ENCODE data around the gene TSGA10IP.

The TSGA10IP gene

GRCh38 chr11:65931773-65932557 is 13.3 kb upstream of the TSGA10IP start:
- Histone ChIP-seq H3K27me3 (replicated peaks in 2 of 5; ENCODE audit: control insufficient read depth in 4 of 5, insufficient read depth in 5 of 5, low read length in 4 of 5) (no peaks in the 10 kb centered on the region), H3K9me3 (ENCODE audit: control extremely low read depth in 1 of 5, control insufficient read depth in 4 of 5, insufficient read depth in 2 of 5, low read depth in 1 of 5, low read length in 4 of 5) (no peaks in the 10 kb centered on the region), H3K4me1 (ENCODE audit: control extremely low read depth in 1 of 4, control insufficient read depth in 4 of 4, insufficient read depth in 4 of 4, low read length in 3 of 4) (peaks cover 7 to 40% (median 38%) of the 10 kb centered on the region in 4 experiments), H3K36me3 (ENCODE audit: control insufficient read depth in 4 of 4, insufficient read depth in 4 of 4, low read length in 3 of 4) (no peaks in the 10 kb centered on the region), H3K4me3 (ENCODE audit: control insufficient read depth in 1 of 7, extremely low read depth in 1 of 7, insufficient read depth in 4 of 7, low read depth in 2 of 7, low read length in 6 of 7) (no peak overlapping the region), H3K27ac (ENCODE audit: insufficient read depth in 1 of 2, low read depth in 1 of 2, low read length in 2 of 2, poor library complexity in 1 of 2, severe bottlenecking in 2 of 2) (no peak overlapping the region)
- ChIA-PET CTCF (interaction anchor here (0.8 to 3.6 kb wide), 8 partner anchors 10 to 43 kb away, joined by 3 to 34 read pairs (median 4); partner anchors contain the start of genes C11orf68, CCDC85B and FIBP), POLR2A (interaction anchor here (0.7 to 1.6 kb wide), 3 partner anchors 29 to 43 kb away, joined by 3 to 5 read pairs (median 4); no protein-coding TSS in a partner anchor)
- WGBS (ENCODE audit: insufficient coverage), result 81% methylated on average over 11 of the region's 13 CpGs
- DNase-seq, result peak in 2 of 3 donors; percentile 43 to 47

DNA sequence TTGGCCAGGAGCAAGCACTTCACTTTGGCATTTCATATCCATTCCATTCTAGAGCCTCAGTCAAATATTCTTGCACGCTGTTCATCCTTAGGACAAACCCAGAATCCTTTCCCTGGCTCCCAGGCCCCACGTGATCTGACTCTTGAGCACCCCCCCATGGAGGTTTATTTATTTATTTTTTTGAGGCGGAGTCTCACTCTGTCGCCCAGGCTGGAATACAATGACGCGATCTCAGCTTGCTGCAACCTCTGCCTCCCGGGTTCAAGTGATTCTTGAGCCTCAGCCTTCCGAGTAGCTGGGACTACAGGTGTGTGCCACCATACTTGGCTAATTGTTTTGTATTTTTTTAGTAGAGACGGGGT is 12.7 kb upstream of the TSGA10IP start:
- ChIA-PET CTCF (interaction anchor here (1.3 to 3.6 kb wide), 5 partner anchors 11 to 44 kb away, joined by 3 to 34 read pairs (median 5); partner anchors contain the start of genes C11orf68, CCDC85B and FIBP), POLR2A (interaction anchor here (0.7 to 1.6 kb wide), 3 partner anchors 30 to 44 kb away, joined by 3 to 5 read pairs (median 4); no protein-coding TSS in a partner anchor)
- no peak overlapping the region for H3K27ac ChIP-seq (ENCODE audit: insufficient read depth in 1 of 2, low read depth in 1 of 2, low read length in 2 of 2, poor library complexity in 1 of 2, severe bottlenecking in 2 of 2)
- 68% methylated on average over 8 of the region's 9 CpGs for WGBS (ENCODE audit: insufficient coverage)
- no peaks in the 10 kb centered on the region for H3K36me3 ChIP-seq (ENCODE audit: control insufficient read depth in 4 of 4, insufficient read depth in 4 of 4, low read length in 3 of 4)
- no peaks in the 10 kb centered on the region for H3K9me3 ChIP-seq (ENCODE audit: control extremely low read depth in 1 of 5, control insufficient read depth in 4 of 5, insufficient read depth in 2 of 5, low read depth in 1 of 5, low read length in 4 of 5)
- H3K27me3 ChIP-seq (replicated peaks in 2 of 5; ENCODE audit: control insufficient read depth in 4 of 5, insufficient read depth in 5 of 5, low read length in 4 of 5), result no peaks in the 10 kb centered on the region
- H3K4me3 ChIP-seq (ENCODE audit: control insufficient read depth in 1 of 7, extremely low read depth in 1 of 7, insufficient read depth in 4 of 7, low read depth in 2 of 7, low read length in 6 of 7), result no peak overlapping the region
- DNase-seq, result no peak
- H3K4me1 ChIP-seq (ENCODE audit: control extremely low read depth in 1 of 4, control insufficient read depth in 4 of 4, insufficient read depth in 4 of 4, low read length in 3 of 4), result peaks cover 7 to 35% (median 33%) of the 10 kb centered on the region in 4 experiments

GRCh38 chr11:65934014-65934413 is 11.3 kb upstream of the TSGA10IP start:
- Histone ChIP-seq H3K27me3 (replicated peaks in 2 of 5; ENCODE audit: control insufficient read depth in 4 of 5, insufficient read depth in 5 of 5, low read length in 4 of 5) (no peaks in the 10 kb centered on the region), H3K9me3 (ENCODE audit: control extremely low read depth in 1 of 5, control insufficient read depth in 4 of 5, insufficient read depth in 2 of 5, low read depth in 1 of 5, low read length in 4 of 5) (no peaks in the 10 kb centered on the region), H3K4me1 (ENCODE audit: control extremely low read depth in 1 of 4, control insufficient read depth in 4 of 4, insufficient read depth in 4 of 4, low read length in 3 of 4) (peaks cover 0 to 20% (median 19%) of the 10 kb centered on the region in 4 experiments), H3K4me3 (ENCODE audit: control insufficient read depth in 1 of 7, extremely low read depth in 1 of 7, insufficient read depth in 4 of 7, low read depth in 2 of 7, low read length in 6 of 7) (no peak overlapping the region), H3K36me3 (ENCODE audit: control insufficient read depth in 4 of 4, insufficient read depth in 4 of 4, low read length in 3 of 4) (no peaks in the 10 kb centered on the region), H3K27ac (ENCODE audit: insufficient read depth in 1 of 2, low read depth in 1 of 2, low read length in 2 of 2, poor library complexity in 1 of 2, severe bottlenecking in 2 of 2) (no peak overlapping the region)
- DNase-seq, result peak; percentile 56 to 84 (median 64)
- ChIA-PET POLR2A (no interaction called here), CTCF (interaction anchor here (0.6 to 3.6 kb wide), 4 partner anchors 26 to 544 kb away, joined by 3 to 34 read pairs (median 4); partner anchors contain the start of genes CCDC85B and FIBP)
- WGBS (ENCODE audit: insufficient coverage), result no CpG with 5 or more reads among the region's 4 CpGs

GRCh38 chr11:65937766-65938165 is 7.5 kb upstream of the TSGA10IP start:
- H3K4me3 ChIP-seq (ENCODE audit: control insufficient read depth in 1 of 7, extremely low read depth in 1 of 7, insufficient read depth in 4 of 7, low read depth in 2 of 7, low read length in 6 of 7), result no peak overlapping the region
- DNase-seq, result no peak
- H3K36me3 ChIP-seq (ENCODE audit: control insufficient read depth in 4 of 4, insufficient read depth in 4 of 4, low read length in 3 of 4), result no peaks in the 10 kb centered on the region
- no peaks in the 10 kb centered on the region for H3K9me3 ChIP-seq (ENCODE audit: control extremely low read depth in 1 of 5, control insufficient read depth in 4 of 5, insufficient read depth in 2 of 5, low read depth in 1 of 5, low read length in 4 of 5)
- peaks cover 0 to 18% (median 4%) of the 10 kb centered on the region in 4 experiments for H3K4me1 ChIP-seq (ENCODE audit: control extremely low read depth in 1 of 4, control insufficient read depth in 4 of 4, insufficient read depth in 4 of 4, low read length in 3 of 4)
- no peak overlapping the region for H3K27ac ChIP-seq (ENCODE audit: insufficient read depth in 1 of 2, low read depth in 1 of 2, low read length in 2 of 2, poor library complexity in 1 of 2, severe bottlenecking in 2 of 2)
- no peaks in the 10 kb centered on the region for H3K27me3 ChIP-seq (replicated peaks in 2 of 5; ENCODE audit: control insufficient read depth in 4 of 5, insufficient read depth in 5 of 5, low read length in 4 of 5)
- ChIA-PET POLR2A (no interaction called here), CTCF (interaction anchor here (0.9 to 1.7 kb wide), 3 partner anchors 9 to 47 kb away, joined by 5 read pairs; partner anchors contain the start of gene CCDC85B)
- WGBS (ENCODE audit: insufficient coverage), result 58% methylated on average over 3 of the region's 4 CpGs

DNA sequence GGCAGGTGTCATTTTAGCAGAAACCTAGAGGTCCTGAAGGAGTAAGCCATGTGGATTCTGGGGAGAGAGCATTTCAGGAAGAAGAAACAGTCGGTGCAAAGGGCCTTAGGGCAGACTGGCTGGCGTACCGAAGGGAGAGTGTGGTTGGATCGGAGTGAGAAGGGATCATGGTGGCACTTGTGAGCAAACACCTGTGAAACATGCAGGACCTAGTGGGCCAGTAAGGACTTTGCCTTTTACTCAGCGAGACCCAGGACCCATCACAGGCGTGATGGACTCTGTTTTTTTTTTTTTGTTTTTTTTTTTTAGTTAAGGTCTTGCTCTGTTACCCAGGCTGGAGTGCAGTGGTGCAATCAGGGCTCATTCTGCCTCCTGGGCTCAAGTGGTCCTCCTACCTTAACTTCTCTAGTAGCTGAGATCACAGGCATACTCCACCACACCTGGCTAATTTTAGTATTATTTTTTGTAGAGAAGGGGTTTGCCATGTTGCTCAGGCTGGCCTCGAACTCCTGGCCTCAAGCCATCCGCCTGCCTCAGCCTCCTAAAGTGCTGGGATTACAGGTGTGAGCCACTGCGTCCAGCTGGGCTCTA is 3.5 kb upstream of the TSGA10IP start:
- H3K36me3 ChIP-seq (ENCODE audit: control insufficient read depth in 4 of 4, insufficient read depth in 4 of 4, low read length in 3 of 4), result no peaks in the 10 kb centered on the region
- no peaks in the 10 kb centered on the region for H3K9me3 ChIP-seq (ENCODE audit: control extremely low read depth in 1 of 5, control insufficient read depth in 4 of 5, insufficient read depth in 2 of 5, low read depth in 1 of 5, low read length in 4 of 5)
- H3K4me1 ChIP-seq (ENCODE audit: control extremely low read depth in 1 of 4, control insufficient read depth in 4 of 4, insufficient read depth in 4 of 4, low read length in 3 of 4), result peaks cover 0 to 18% (median 4%) of the 10 kb centered on the region in 4 experiments
- no peak for DNase-seq
- no peak overlapping the region for H3K4me3 ChIP-seq (ENCODE audit: control insufficient read depth in 1 of 7, extremely low read depth in 1 of 7, insufficient read depth in 4 of 7, low read depth in 2 of 7, low read length in 6 of 7)
- H3K27ac ChIP-seq (ENCODE audit: insufficient read depth in 1 of 2, low read depth in 1 of 2, low read length in 2 of 2, poor library complexity in 1 of 2, severe bottlenecking in 2 of 2), result no peak overlapping the region
- no peaks in the 10 kb centered on the region for H3K27me3 ChIP-seq (replicated peaks in 2 of 5; ENCODE audit: control insufficient read depth in 4 of 5, insufficient read depth in 5 of 5, low read length in 4 of 5)
- ChIA-PET POLR2A (no interaction called here), CTCF (interaction anchor here (1.0 to 1.2 kb wide), 2 partner anchors 10 to 16 kb away, joined by 3 to 4 read pairs; no protein-coding TSS in a partner anchor)
- WGBS (ENCODE audit: insufficient coverage), result 83% methylated on average over 6 of the region's 9 CpGs

DNA sequence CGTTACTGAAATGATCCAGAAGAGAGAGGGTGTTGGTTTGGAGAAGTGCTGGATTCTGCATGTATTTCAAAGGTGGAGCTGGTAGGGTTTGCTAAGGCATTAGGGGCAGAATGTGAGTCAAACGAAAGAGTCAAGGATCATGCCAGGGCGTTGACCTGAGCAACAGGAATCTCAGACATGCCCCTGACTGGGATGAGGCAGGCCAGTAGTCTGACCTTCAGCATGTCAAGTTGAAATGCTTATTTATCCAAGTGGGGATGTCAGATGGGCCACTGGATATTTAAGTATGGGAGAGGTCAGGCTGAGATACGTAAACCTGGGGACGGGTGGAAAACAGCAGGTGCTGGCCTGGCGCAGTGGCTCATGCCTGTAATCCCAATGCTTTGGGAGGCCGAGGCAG is 2.7 kb upstream of the TSGA10IP start:
- H3K27me3 ChIP-seq (replicated peaks in 2 of 5; ENCODE audit: control insufficient read depth in 4 of 5, insufficient read depth in 5 of 5, low read length in 4 of 5), result no peaks in the 10 kb centered on the region
- ChIA-PET CTCF (interaction anchor here (1.0 to 1.6 kb wide), 2 partner anchors 10 to 11 kb away, joined by 4 to 6 read pairs; no protein-coding TSS in a partner anchor), POLR2A (no interaction called here)
- H3K4me1 ChIP-seq (ENCODE audit: control extremely low read depth in 1 of 4, control insufficient read depth in 4 of 4, insufficient read depth in 4 of 4, low read length in 3 of 4), result peaks cover 0 to 18% (median 4%) of the 10 kb centered on the region in 4 experiments
- H3K9me3 ChIP-seq (ENCODE audit: control extremely low read depth in 1 of 5, control insufficient read depth in 4 of 5, insufficient read depth in 2 of 5, low read depth in 1 of 5, low read length in 4 of 5), result no peaks in the 10 kb centered on the region
- no peak overlapping the region for H3K27ac ChIP-seq (ENCODE audit: insufficient read depth in 1 of 2, low read depth in 1 of 2, low read length in 2 of 2, poor library complexity in 1 of 2, severe bottlenecking in 2 of 2)
- no peaks in the 10 kb centered on the region for H3K36me3 ChIP-seq (ENCODE audit: control insufficient read depth in 4 of 4, insufficient read depth in 4 of 4, low read length in 3 of 4)
- WGBS (ENCODE audit: insufficient coverage), result 95% methylated on average over 6 of the region's 7 CpGs
- H3K4me3 ChIP-seq (ENCODE audit: control insufficient read depth in 1 of 7, extremely low read depth in 1 of 7, insufficient read depth in 4 of 7, low read depth in 2 of 7, low read length in 6 of 7), result no peak overlapping the region
- DNase-seq, result no peak

Measured in common myeloid progenitor, CD34-positive (primary cell).